ENCODE measurements around the gene ZCCHC10.
"Not testable (repeated sequence)": the region's sequence is repeated elsewhere in the genome, so short reads cannot be mapped to it uniquely, and the experiment has no call there.

The ZCCHC10 gene

DNA sequence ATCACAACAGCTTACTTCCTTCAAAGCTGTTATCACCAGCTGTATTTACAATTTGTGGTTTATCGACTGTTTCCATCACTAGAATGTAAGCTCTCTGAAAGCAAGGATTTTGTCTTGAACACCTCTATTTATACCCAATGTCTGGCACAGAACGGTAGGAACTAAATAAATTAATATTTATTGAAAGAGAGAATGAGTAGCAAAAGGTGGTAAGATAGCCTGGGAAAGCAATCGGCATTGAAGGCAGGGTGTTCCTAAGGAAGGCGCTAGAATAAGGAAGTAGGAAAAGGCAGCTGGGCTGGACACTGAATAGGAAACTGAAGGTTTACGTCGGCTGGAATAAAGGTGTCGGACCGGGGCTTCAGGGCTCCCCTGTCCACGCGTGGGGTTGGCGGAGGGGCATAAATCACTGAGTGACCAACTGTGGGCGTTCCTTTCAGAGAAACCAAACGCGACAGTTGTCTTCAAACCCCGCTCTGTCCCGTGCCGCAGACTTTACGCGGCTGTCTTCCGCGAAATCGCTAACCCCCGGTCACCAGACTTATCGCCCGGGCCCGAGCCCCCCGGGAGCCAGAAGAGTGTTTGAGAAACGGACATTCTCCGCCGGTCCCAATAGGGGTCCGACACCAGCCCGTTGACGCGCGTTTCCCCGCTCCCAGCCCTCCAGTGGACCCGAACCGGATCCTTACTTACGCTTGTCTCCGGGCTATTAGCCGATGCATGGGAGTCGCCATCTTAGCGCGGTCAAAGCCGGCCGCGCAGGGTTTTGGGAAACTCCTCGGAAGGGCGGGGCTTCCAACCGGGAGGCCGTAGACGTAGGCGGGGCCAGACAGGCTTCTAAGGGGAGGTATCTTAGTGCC, at the start of gene ZCCHC10:
TSS of gene ZCCHC10 (minus strand) at position 746 of the 860 bp plus-strand sequence. CDS start at position 734, 12 bp downstream.
- DNase-seq = peak; percentile 89

DNA sequence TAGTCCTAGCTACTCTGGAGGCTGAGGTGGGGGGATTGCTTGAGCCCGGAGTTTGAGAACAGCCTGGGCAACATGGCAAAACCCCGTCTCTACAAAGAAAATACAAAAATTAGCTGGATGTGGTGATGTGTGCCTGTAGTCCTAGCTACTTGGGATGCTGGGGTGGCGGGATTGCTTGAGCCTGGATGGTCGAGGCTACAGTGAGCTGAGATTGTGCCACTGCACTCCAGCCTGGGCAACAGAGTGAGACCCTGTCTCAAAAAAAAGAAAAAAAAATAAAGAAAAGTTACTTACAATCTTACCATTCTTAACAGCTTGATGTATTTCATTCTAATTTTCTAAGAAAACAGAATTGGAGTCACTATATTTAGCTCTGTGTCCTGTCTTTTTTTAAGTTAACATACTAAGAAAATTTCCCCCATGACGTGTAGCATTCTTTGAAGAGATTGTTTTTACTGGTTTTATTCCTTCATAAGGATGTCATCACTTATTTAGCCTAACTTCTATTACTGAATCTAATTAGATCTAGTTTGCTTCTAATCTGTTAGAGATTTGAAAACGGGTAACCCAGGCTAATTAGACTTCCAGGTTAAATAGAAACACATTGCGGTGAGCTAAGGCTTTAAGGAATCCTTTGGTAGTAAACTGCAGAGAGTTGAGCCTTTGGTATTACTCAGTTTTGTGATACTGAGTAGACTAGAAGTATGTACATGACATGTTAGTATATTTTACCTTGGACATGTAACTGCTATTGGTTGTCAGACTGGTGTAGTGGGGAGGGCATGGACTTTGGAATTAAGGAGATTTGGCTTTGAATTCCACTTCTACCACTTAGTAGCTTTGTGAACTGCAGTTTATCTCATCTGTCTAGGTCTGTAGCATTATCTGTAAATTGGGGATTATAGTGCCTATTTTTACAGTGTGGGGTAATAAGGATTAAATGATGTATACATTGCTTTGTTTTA, 49.5 kb upstream of the ZCCHC10 start:
- DNase-seq = no peak

DNA sequence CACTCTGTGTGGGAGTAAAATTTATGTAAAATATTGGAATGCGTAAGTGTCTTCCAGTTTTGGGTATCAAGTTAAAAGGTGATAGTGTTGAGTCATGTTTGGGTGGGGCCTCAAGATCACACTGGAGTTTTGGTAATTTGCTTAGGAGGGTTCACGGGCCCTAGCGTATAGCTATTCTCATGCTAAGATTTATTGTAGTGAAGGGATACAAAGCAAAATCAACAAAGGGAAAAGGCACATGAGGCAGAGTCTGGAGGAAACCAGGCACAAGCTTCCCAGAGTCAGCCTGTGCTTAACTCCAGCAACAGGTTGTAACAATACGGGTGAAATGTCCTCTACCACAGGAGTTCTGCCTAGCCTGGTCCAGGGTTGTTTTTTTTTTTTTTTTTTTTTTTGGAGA, 45.7 kb upstream of the ZCCHC10 start:
- DNase-seq = no peak

DNA sequence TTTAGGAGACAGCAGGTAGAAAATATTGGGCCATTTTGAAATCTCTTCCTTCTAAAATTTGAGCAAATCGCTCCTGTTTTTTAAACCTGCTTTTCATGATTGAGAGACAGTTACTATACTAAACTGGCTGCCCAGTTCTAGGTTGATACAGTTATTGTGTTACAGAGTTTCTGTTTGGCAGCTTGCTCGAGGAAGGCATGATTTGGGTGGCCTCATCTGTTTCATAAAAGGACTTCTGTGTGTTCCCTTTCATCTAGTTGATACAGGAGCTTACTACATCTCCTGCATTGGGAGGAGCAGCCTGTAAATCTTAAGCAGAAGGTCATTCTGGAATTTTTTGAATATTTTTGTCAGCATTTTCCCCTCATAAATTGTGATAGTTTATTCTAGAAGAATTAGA, 39.7 kb upstream of the ZCCHC10 start:
- no peak for DNase-seq

DNA sequence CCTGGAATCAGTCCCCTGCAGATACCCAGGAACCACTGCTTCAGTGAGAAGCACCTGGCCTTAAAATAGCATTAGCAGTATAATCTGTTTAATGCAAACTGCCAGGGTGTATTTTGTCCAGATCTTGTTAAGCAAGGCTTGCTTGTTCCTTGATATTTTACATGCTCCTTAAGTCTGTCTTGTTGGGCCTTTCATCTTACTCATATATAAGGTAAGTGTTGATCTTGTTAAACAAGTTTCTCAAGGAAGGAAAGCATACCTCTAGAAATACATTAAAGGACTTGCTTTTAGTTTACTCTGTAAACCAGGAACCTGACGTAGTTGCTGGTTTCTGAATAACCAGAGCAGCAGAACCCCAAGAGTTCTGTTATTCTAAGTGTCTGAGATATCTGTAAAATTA, 39.1 kb upstream of the ZCCHC10 start:
- DNase-seq = no peak

DNA sequence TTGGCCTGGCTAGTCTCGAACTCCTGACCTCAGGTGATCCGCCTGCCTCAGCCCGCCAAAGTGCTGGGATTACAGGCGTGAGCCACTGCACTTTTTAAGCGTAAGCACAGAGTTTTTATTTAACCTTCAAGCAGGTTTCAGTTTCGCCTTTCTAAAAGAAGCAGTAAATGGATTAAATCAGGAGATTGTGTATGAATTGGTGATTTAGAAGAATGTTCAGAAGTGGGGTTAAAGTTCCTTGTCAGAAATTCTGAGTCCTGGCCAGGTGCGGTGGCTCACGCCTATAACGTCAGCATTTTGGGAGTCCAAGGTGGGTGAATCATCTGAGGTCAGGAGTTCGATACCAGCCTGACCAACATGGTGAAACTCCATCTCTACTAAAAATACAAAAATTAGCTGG, 37.6 kb upstream of the ZCCHC10 start:
- DNase-seq = no peak

DNA sequence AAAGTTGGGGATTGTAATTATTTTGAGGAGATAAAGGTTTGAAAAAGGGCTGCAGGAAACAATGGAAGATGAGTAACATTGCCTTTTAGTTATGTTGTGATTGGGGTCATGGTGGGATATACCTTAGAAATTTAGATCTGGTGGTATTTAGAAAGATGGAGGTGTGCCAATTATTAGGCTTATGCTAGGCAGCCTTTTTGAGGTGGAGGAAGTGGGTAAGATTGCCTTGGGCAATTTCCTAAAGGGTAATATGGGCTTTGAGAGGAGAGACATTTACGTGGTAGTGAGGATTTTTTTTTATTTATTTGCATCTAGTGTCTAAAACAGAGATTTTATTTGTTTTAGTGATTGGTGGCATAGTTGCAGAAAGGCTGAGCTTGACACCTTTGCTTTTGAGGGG, 35.9 kb upstream of the ZCCHC10 start:
- no peak for DNase-seq

DNA sequence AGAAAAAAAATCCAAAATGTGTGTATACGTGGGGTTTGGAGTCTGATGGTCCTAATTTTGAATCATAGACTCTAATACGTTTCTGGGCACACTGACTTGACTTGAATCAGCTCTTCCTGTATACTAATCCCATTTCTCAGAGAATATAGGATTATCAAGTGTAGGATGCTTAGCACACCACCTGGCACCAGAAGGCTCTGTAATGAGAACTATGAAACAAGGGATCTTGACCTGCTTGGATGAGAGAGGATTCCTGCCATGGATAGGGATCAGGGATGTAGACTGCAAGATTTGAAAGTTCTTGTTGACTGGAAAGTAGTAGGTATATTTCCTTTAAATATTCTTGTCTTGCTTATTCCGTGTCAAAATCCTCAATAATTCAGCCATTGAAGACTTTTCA, 33.3 kb upstream of the ZCCHC10 start:
- no peak for DNase-seq

DNA sequence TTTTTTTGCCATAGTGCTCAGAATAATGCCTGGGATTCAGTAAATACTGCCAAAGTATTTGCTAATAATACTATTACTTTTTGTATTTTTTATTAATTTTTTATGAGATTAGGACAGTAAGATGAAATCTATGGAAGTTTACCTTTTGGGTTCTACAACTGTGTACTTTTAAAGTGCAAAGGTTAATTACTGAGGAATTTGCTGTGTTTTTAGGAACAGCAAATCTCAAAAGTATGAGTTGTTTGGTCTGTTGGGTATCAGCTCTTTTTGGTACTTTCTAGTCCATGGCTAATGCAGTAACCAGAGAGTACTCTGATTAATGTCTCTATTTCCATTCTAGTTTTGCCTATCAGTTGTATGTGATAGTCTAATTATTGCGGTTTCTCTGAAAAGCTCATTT, 30.5 kb upstream of the ZCCHC10 start:
- no peak for DNase-seq

DNA sequence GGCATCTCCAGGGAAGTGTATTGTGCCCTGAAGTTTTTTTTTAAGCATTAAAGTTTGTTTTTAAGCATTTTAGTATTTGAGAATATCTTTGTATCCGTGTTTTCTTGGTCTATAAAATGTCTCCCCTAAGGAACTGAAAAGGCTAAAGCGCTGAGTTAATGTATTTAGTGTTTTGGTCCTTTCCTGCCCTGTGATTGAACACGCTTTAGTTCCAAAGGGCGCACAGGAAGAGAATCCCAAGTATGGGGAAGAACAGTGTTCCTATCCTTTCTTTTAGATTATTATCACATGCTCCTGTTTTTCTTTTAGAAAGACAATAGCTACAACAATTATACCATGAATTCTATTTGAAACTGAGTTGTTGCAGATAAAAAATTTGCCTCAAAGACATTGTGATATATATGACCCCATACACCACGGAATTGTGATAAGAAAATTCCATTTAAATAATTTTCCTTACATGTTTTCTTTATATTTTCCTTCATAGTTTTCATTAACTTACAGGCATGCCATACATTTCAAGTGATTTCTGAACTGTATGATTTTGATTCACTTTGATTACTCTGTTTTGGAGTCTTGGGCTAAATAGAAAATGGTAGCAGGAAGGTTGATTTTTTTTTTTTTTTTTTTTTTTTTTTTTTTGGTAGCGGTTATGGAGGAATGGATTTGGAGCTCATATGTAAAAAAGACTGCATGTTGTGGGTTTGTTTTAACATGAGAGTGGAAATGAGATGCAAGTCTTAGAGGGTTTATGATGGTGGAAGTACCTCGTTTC, 28.5 kb upstream of the ZCCHC10 start:
- DNase-seq = no peak

DNA sequence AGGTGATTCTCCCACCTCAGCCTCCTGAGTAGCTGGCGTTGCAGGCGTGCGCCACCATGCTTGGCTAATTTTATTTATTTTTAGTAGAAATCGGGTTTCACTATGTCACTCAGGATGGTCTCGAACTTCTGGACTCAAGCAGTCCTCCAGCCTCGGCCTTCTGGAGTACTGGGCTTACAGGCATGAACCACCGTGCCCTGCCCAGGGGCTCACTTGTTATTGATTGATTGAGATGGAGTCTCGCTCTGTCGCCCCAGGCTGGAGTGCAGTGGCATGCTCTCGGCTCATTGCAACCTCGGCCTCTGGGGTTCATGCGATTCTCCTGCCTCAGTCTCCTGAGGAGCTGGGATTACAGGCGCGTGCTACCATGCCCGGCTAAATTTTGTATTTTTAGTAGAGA, 27.1 kb upstream of the ZCCHC10 start:
- DNase-seq = no peak

DNA sequence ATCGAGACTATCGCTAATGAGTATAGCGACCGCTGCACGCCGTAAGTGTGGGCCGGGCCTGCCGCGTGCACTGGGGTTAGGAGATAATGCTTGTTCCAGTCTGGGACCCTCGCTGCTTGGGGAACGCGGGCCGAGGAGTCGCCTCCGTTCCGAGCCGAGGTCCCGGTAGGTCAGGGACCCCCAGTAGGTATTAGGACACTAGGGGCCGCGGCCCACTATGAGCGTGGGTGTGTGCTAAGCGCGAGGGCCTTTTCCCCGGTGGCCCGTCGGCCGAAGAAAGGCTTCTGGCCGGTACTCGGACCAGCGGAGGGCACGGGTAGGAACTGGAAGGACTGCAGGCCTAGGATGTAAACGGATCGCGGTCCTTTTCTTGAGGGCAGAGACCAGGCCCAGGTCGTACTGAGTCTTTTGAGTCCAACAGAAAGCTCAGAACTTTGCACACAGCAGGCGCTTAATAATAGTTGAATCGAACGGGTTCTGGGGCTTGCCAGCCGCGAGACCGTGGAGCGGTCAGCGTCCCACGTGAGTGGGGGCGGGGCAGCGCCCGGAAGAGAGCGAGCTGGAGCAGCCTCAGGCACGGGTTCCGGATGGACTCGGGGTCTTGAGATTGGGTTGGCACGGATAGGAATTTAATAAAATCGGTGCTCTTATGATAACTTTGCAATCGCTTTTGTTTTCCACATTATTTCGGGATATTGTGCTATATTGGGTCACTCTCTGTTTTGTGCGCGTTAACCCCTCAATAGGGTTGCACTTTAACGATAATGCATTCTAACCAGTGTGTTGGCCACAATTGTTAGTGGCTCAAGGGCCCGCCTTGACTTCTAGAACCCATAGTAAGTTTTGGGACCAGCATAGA, 26.2 kb upstream of the ZCCHC10 start:
- DNase-seq = peak; percentile 60

DNA sequence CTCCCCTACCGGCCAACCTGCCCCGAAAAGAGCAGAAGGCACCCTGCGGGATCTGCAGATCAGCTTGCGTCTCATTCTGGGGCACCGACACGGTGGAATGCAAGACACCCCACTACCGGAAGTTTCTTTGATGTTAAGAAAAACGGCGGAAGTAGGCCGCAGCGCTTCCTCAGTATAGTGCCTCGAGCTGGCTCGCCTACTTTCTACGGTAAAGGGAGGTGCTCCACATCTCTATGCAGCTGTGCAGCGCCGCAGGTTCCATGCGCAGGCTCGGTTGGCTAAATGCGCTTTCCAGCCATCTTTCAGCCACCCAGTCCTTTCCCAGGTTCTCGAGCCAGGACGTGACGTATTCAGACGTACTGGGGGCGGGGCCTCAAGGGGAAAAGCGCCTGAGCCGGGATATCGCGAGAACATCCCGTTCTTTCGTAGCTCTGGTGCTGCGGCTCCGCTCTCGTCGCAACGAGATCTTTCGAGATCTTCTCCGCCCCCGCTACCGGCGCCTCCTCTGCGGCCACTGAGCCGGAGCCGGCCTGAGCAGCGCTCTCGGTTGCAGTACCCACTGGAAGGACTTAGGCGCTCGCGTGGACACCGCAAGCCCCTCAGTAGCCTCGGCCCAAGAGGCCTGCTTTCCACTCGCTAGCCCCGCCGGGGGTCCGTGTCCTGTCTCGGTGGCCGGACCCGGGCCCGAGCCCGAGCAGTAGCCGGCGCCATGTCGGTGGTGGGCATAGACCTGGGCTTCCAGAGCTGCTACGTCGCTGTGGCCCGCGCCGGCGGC, 25.4 kb upstream of the ZCCHC10 start, which contains the start of gene HSPA4:
TSS of gene HSPA4 (plus strand) at position 472 of the 775 bp plus-strand sequence. CDS start at position 710, 238 bp downstream.
- DNase-seq = peak; percentile 98

DNA sequence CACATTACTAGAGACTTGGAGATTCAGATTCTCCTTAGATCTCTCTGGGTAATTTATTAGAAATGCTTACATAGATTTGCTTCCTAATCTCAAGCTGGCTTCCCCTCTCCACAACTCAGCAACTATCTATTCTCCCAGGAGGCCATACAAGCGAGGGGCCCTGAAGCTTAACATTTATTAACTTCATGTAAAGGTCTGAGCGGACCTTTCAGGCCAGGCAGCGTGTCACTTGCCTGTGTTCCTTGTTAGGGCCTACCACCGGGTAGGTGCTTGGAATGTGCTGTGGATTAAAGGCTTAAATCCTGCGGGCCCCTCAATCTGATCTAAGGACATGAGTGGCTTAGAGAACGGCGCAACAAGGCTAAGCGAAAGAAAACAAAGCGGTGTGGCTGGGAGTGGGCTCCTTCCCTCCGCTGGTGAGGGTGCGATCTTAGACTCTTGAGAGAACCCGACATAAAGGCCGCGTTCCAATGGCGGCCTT, 24.8 kb upstream of the ZCCHC10 start:
- no peak for DNase-seq

DNA sequence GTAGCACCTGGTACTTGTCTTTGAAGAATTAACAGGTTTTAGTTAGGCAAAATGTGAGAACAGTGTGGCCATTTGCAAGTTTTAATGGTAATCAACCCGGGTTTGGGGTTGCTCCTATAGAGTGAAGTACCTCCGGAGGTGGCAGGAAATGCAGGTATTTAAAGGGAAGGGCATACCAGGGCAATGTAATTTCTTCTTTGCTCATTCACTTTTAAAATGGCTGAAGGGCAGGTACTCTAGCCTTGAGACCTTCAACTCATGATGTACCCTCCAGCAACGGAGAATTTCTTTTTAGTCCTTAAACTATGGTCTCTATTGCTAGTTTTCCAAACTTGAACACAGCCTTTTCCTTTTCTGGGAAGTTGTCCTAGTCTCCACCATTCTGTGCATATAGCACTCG, 24.2 kb upstream of the ZCCHC10 start:
- DNase-seq = no peak

DNA sequence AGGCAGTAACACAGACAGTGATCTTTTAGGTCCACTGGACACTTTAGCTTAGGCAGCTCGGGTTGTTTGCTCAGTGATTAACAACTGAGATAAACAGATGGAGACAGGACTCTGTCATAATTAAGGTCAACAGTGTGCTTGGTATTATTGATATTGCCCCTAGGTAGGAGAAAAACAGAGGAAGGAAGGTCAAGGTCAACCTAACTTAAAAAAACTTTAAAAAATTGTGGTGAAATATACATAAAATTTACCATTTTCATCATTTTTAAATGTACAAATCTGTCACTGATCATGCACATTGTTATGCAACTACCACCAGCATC, 23.3 kb upstream of the ZCCHC10 start:
- no peak for DNase-seq

DNA sequence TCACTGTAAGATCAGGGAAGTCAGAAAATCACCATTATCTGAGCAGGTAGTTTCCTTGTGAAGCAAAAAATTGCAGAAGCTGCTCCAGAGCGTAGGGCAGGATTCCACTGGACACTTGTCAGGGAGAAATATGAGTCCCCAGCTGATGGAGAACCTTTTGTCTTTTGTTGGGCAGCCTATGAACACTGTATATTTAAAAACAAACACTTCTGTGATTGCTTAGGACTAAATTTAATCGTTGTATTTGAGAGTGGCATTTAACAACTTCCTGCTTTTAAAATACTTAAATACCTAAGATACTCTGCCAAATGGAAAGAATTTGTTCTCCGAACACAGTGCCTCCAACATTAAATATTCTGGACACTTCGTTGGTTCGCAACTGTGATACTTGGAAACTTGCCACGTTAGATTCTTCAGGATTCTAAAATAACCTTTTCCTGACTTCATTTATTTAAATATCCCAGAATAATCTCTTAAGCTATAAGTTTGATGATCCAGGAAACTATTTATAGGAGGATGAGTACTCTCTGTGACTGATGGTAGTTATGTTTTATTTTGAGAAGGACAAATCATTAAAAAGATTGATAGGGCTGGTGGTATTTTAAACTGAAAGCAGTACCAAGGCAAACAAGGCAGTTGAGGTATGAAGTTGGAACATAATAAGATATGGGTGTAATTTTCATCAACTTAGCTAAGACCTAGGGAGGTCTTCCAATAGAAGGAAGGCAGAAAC, 22.8 kb upstream of the ZCCHC10 start:
- DNase-seq = peak; percentile 51

DNA sequence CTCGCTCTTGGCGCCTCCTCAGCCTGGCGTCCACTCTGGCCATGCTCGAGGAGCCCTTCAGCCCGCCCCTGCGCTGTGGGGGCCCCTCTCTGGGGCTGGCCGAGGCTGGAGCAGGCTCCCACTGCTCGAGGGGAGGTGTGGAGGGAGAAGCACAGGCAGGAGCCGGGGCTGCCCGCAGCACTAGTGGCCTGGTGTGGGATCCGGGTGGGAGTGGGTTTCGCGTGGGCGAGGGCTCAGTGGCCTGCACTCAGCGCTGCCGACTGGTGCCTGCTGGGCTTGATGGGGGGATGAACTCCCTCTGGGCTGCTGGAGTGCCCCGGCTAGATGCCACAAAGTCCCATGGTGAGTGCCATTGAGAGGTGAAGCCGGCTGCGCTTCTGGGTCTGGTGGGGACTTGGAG, 21.1 kb upstream of the ZCCHC10 start:
- no peak for DNase-seq

DNA sequence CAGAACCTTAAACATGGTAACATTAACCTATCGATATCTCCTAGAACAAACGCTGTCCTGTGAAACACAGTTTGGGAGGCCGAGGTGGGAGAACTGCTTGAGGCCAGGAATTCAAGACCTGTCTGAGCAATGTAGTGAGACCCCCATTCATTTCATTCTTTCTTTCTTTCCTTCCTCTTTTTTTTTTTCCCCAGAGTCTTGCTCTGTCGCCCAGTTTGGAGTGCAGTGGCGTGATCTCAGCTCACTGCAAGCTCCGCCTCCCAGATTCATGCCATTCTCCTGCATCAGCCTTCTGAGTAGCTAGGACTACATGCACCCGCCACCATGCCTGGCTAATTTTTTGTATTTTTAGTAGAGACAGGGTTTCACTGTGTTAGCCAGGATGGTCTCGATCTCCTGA, 20.2 kb upstream of the ZCCHC10 start:
- not testable (repeated sequence) for DNase-seq

DNA sequence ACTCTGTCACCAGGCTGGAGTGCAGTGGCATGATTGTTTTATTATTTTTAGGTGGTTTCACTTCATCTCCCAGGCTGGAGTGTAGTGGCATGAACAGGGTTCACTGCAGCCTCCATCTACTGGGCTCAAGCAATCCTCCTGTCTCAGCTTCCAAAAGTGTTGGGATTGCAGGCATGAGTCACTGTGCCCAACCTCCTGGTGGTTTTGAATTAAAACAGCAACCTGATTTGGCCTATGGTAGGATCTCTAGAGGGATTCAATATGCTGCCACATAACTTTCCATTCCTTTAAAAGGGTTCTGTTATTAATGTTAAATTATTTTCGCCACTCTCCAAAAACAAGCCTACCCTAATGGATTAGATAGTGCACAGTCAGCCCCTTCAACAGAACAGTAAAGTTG, 15.6 kb upstream of the ZCCHC10 start:
- DNase-seq = no peak

Measured in kidney glomerular epithelial cell (primary cell).